Activated T-helper 17 cell treated with anti-CD3 and anti-CD28 coated beads, Interleukin-2, amount 50 U/mL, for 72 hours (primary cell): ENCODE results near the gene IFNK. TPM values are rescaled to one million over a fixed set of nuclear protein-coding genes. Genes with fewer than 3 reads are reported as not detected.

Source experiments
- ATAC-seq: fragments of 150-1000 bp; cut with Tn5 transposase; replicated peaks from 2 replicates; pipeline ENCODE4 v1.10.0; 2021; ENCODE audit warnings: mild to moderate bottlenecking, moderate library complexity
- H3K27ac Mint-ChIP-seq: one replicate; pipeline ENCODE4 v1.8.0; 2022; ENCODE audit warnings: mixed read lengths
- H3K27me3 Mint-ChIP-seq: one replicate; pipeline ENCODE4 v1.8.0; 2022; ENCODE audit warnings: mixed read lengths
- H3K36me3 Mint-ChIP-seq: one replicate; pipeline ENCODE4 v1.8.0; 2022; ENCODE audit warnings: low read depth, mild to moderate bottlenecking, mixed read lengths
- H3K4me1 Mint-ChIP-seq: one replicate; pipeline ENCODE4 v1.8.0; 2022; ENCODE audit warnings: mixed read lengths
- H3K4me3 Mint-ChIP-seq: one replicate; pipeline ENCODE4 v1.8.0; 2022; ENCODE audit warnings: mild to moderate bottlenecking, mixed read lengths
- H3K9me3 Mint-ChIP-seq: one replicate; pipeline ENCODE4 v1.8.0; 2022; ENCODE audit warnings: mixed read lengths
- total RNA-seq, 2 donors: library from RNA; stranded (reverse); gene quantifications; one replicate each; pipeline ENCODE4 v1.2.3, GENCODE V29; 2022

IFNK gene
- total RNA-seq, 2 donors from 2014 or later, result not detected

DNA sequence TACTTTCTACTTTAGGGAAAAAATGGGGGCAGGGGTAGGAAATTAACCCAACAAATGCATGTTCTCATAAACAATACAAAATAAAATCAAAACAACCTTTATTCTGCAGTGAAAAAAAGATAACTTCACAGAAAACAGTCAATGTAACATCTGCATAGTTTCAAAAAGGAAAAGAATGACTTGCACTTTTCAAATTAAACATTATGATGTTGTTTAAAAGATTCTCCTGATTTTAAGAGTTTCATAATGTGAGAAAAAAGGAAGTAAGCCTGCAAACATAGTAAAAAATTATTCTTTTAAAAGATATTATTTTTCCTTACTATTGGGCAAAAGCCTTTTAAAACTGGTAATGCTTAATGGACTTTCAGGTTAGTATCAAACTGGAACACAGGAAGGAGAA lies 41.6 kb downstream of the IFNK start:
- H3K27me3 Mint-ChIP-seq, result no peaks in the 10 kb centered on the region
- H3K4me3 Mint-ChIP-seq, result no peak overlapping the region
- peaks cover 42% of the 10 kb centered on the region for H3K36me3 Mint-ChIP-seq
- H3K9me3 Mint-ChIP-seq, result no peaks in the 10 kb centered on the region
- H3K4me1 Mint-ChIP-seq, result peaks cover 4% of the 10 kb centered on the region
- no peak for ATAC-seq
- H3K27ac Mint-ChIP-seq, result no peak overlapping the region

DNA sequence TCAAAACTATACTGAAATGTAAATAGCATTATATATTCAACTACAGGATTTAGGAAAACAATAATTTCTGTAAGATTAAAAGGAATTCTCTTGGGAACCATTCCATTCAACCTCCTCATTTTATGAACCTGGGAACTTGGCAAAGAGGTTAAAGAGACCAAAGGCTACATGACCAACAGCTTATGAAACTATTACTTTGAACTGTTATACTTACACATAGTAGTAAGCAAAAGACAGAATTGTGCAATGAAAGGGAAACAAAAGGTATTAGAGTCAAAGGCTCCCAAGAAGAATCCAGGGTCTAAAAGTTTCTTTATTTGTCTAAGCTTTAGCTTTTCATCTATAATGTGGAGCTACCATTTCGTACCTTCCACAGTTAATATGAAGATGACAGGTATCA lies 42.0 kb downstream of the IFNK start:
- H3K4me1 Mint-ChIP-seq, result peaks cover 4% of the 10 kb centered on the region
- no peaks in the 10 kb centered on the region for H3K27me3 Mint-ChIP-seq
- ATAC-seq, result no peak
- H3K9me3 Mint-ChIP-seq, result no peaks in the 10 kb centered on the region
- H3K27ac Mint-ChIP-seq, result no peak overlapping the region
- no peak overlapping the region for H3K4me3 Mint-ChIP-seq
- H3K36me3 Mint-ChIP-seq, result peaks cover 38% of the 10 kb centered on the region

- Mint-ChIP-seq H3K4me3 (no peak overlapping the region), H3K4me1 (peaks cover 8% of the 10 kb centered on the region), H3K9me3 (no peaks in the 10 kb centered on the region), H3K27me3 (no peaks in the 10 kb centered on the region), H3K36me3 (peaks cover 28% of the 10 kb centered on the region), H3K27ac (no peak overlapping the region)
- ATAC-seq, result no peak
Measured at GRCh38 chr9:27569406-27569805, 45.3 kb downstream of the IFNK start.

DNA sequence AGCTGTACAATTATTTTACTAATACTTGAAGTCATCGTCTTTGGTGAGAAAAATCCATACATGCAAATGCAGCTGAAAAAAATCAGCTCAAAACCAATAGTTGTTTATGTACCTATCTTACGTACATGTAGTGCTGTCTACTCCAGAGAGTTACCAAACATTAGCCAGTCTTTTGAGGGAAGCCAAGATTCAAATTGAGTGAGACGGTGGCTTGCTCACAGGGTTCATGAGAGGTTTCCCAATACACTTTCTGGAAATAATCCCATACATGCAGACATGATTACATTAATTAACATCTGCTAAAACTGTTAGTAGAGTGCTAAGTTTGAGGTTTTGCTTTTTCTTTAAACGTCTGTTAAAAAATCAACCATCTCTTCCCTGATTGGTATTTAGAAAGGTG lies 46.9 kb downstream of the IFNK start:
- H3K4me1 Mint-ChIP-seq, result peaks cover 11% of the 10 kb centered on the region
- no peak overlapping the region for H3K4me3 Mint-ChIP-seq
- H3K9me3 Mint-ChIP-seq, result no peaks in the 10 kb centered on the region
- H3K27me3 Mint-ChIP-seq, result no peaks in the 10 kb centered on the region
- H3K27ac Mint-ChIP-seq, result no peak overlapping the region
- ATAC-seq, result no peak
- H3K36me3 Mint-ChIP-seq, result peaks cover 16% of the 10 kb centered on the region

DNA sequence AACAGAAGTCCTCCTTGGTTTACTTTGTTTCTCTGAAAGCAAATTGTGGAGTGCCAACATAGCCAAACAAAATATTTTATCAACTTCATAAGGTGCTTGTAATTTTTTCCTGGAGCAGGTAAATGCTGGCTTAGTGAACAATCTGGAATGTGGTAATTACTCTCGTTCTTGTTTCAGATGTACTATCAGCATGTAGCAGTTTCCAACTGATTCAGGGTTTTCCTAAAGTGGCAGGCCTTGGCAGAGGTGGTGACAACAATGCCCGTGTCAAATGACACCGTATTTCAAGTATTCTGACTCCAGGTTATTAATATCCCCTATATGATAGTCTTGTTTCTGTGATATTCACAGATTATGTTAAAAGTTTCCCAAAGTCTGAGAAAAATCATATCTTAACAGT lies 48.0 kb downstream of the IFNK start:
- no peaks in the 10 kb centered on the region for H3K27me3 Mint-ChIP-seq
- peaks cover 7% of the 10 kb centered on the region for H3K36me3 Mint-ChIP-seq
- peak overlapping the region; percentile 98 for H3K27ac Mint-ChIP-seq
- no peak for ATAC-seq
- H3K4me3 Mint-ChIP-seq, result peak overlapping the region; percentile 85
- H3K4me1 Mint-ChIP-seq, result peaks cover 11% of the 10 kb centered on the region
- no peaks in the 10 kb centered on the region for H3K9me3 Mint-ChIP-seq

DNA sequence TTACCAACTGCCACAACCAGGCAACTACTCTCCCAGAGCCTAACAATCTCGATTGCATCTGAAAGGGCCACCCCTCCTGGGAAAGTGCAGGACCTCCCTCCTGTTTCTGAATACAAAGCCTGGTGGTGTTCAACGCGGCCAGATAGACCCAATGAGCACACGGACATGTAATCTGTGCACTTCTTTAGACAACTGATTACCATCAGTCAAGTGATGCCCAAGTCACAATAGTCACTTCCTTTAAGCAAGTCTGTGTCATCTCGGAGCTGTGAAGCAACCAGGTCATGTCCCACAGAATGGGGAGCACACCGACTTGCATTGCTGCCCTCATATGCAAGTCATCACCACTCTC lies 48.5 kb downstream of the IFNK start:
- Mint-ChIP-seq H3K27ac (peak overlapping the region; percentile 98), H3K9me3 (no peaks in the 10 kb centered on the region), H3K4me1 (peaks cover 11% of the 10 kb centered on the region), H3K36me3 (peaks cover 7% of the 10 kb centered on the region), H3K4me3 (peak overlapping the region; percentile 85), H3K27me3 (no peaks in the 10 kb centered on the region)
- ATAC-seq, result peak; percentile 80

GRCh38 chr9:27572918-27573633 lies 49.0 kb downstream of the IFNK start, which contains the start of gene C9orf72:
C9orf72 (minus strand) TSS chr9:27573481; CDS start chr9:27567120, 6,361 bp downstream.
- Mint-ChIP-seq H3K4me3 (peak within 1 kb of the TSS; percentile 85), H3K27me3 (peaks cover under 1% of the 10 kb centered on the region), H3K36me3 (peaks cover 7% of the 10 kb centered on the region), H3K27ac (peak within 1 kb of the TSS; percentile 98), H3K9me3 (peaks cover 3% of the 10 kb centered on the region), H3K4me1 (peaks cover 11% of the 10 kb centered on the region)
- peak; percentile 73 for ATAC-seq

GRCh38 chr9:27573634-27574590 lies 49.8 kb downstream of the IFNK start:
- Mint-ChIP-seq H3K36me3 (peaks cover 7% of the 10 kb centered on the region), H3K4me1 (peaks cover 11% of the 10 kb centered on the region), H3K27ac (peak overlapping the region; percentile 98), H3K4me3 (peak overlapping the region; percentile 85), H3K27me3 (peaks cover 3% of the 10 kb centered on the region), H3K9me3 (peaks cover 8% of the 10 kb centered on the region)
- peak; percentile 79 for ATAC-seq

Other genes with a start within 250 kb of the IFNK start
- gene EQTN, start 227.1 kb upstream of the IFNK start, total RNA-seq, result not detected
- gene MOB3B, start 5.5 kb downstream of the IFNK start, total RNA-seq, result under 1 TPM; 0.17 to 0.24 TPM
- gene C9orf72, start 49.2 kb downstream of the IFNK start, total RNA-seq, result 1 to 10 TPM; 8.9 to 9.7 TPM